K562 (cell line): ENCODE results near the gene ANKS1B. TPM values are rescaled to one million over a fixed set of nuclear protein-coding genes. Genes with fewer than 3 reads are reported as not detected.

Source experiments
- ATAC-seq: fragments of 200-7000 bp; cut with Tn5 transposase; 3 replicates; pipeline ENCODE4 v1.9.1; 2020; ENCODE audit warnings: moderate library complexity
- BruUV-seq: library from RNA; stranded (reverse); fragments of 400-500 nt; replicated peaks from 2 replicates; lab custom pipeline; 2021; lab: Mats Ljungman, UMichigan
- CTCF ChIA-PET: fragments of 300-600 bp; formaldehyde crosslinking; extraction: SDS; loops from one replicate; lab custom pipeline; 2021; ENCODE audit warnings: low intra/inter-chr PET ratio; lab: Yijun Ruan, JAX
- POLR2A ChIA-PET: fragments of 300-600, 350-650 bp; sonication (Branson Sonifier 250); formaldehyde crosslinking; extraction: SDS; loops from one replicate; lab custom pipeline; 2021; ENCODE audit warnings: antibody characterized with exemption, inconsistent platforms; lab: Yijun Ruan, JAX
- DNase-seq, 4 experiments: peaks; one replicate each; pipeline versions ENCODE4 v3.0.0 to v3.0.0-alpha.2; 2011 to 2018; ENCODE audit warnings: low spot score in 3 of 4, mixed read lengths in 3 of 4; ENCODE audit errors: extremely low read depth in 1 of 4
- FAIRE-seq: peaks from 2 replicates; lab custom pipeline; 2011; peaks lifted over from hg19 to GRCh38; lab: Jason Lieb, UNC
- H2AFZ ChIP-seq: 2 replicates; pipeline ENCODE4 v1.6.0; 2011; ENCODE audit warnings: low read depth, low read length, control low read depth, inconsistent platforms
- H3K27ac ChIP-seq: fragments of 200-600 bp; 3 replicates; pipeline ENCODE4 v1.8.0; 2011; ENCODE audit warnings: low read depth, mild to moderate bottlenecking, control low read depth, inconsistent platforms, low read length, moderate library complexity, mixed read lengths; ENCODE audit errors: extremely low read depth
- H3K27me3 ChIP-seq, 2 experiments: fragments of 300-600 bp in 1 of 2; 2 replicates in 1 of 2; 3 replicates in 1 of 2; pipeline versions ENCODE4 v1.6.0 to v1.8.0; 2011; ENCODE audit warnings: inconsistent platforms in 2 of 2, low read length in 2 of 2, mild to moderate bottlenecking in 1 of 2, mixed read lengths in 1 of 2, moderate library complexity in 1 of 2; ENCODE audit not compliant: control insufficient read depth in 2 of 2, insufficient read depth in 2 of 2
- H3K36me3 ChIP-seq: fragments of 300-600 bp; 3 replicates; pipeline ENCODE4 v1.8.0; 2011; ENCODE audit warnings: mild to moderate bottlenecking, low read length, inconsistent platforms; ENCODE audit not compliant: control insufficient read depth, insufficient read depth
- H3K4me1 ChIP-seq, 2 experiments: fragments of 200-600 bp in 1 of 2; replicated peaks in 1 of 2; 2 replicates in 1 of 2; 3 replicates in 1 of 2; pipeline versions ENCODE4 v1.5.1 to v1.8.0; 2011; ENCODE audit warnings: inconsistent platforms in 2 of 2, low read length in 2 of 2, mild to moderate bottlenecking in 1 of 2, mixed read lengths in 1 of 2, moderate library complexity in 1 of 2; ENCODE audit not compliant: control insufficient read depth in 2 of 2, insufficient read depth in 2 of 2
- H3K4me2 ChIP-seq: 2 replicates; pipeline ENCODE4 v1.6.1; 2011; ENCODE audit warnings: low read length, control low read depth, inconsistent platforms, mixed read lengths; ENCODE audit not compliant: insufficient read depth
- H3K4me3 ChIP-seq: fragments of 200-600 bp; sonication (generic), shearing (Covaris generic); 2 replicates; pipeline ENCODE4 v1.5.1; 2016; ENCODE audit warnings: control low read depth, inconsistent platforms
- H3K79me2 ChIP-seq: fragments of 200-600 bp; 3 replicates; pipeline ENCODE4 v1.8.0; 2011; ENCODE audit warnings: low read length, inconsistent platforms; ENCODE audit not compliant: control insufficient read depth, insufficient read depth
- H3K9ac ChIP-seq, 2 experiments: 2 replicates each; pipeline versions ENCODE4 v1.6.0 to v1.6.1; 2011; ENCODE audit warnings: low read depth in 2 of 2, low read length in 2 of 2, control low read depth in 1 of 2, inconsistent platforms in 1 of 2, mild to moderate bottlenecking in 1 of 2, mixed read lengths in 1 of 2; ENCODE audit not compliant: insufficient read depth in 1 of 2
- H3K9me1 ChIP-seq: one replicate; pipeline ENCODE4 v1.6.0; 2011; ENCODE audit warnings: inconsistent platforms, mild to moderate bottlenecking, low read length, moderate library complexity; ENCODE audit not compliant: control insufficient read depth, insufficient read depth
- H3K9me3 ChIP-seq: replicated peaks from 2 replicates; pipeline ENCODE4 v1.5.1; 2011; ENCODE audit warnings: low read depth, low read length, inconsistent platforms; ENCODE audit not compliant: control insufficient read depth, insufficient read depth
- H4K20me1 ChIP-seq: replicated peaks from 2 replicates; pipeline ENCODE4 v1.6.1; 2011; ENCODE audit warnings: low read length, inconsistent platforms, mixed read lengths; ENCODE audit not compliant: control insufficient read depth, insufficient read depth
- ATF2 ChIP-seq: sonication (generic); formaldehyde crosslinking; IDR thresholded peaks from 2 replicates; pipeline ENCODE4 v1.8.1; 2022; ENCODE audit warnings: missing genetic modification reagents
- DDX20 ChIP-seq: fragments of 450-650 bp; IDR thresholded peaks from 2 replicates; pipeline ENCODE4 v1.6.1; 2016; ENCODE audit warnings: missing genetic modification characterization, low read depth, mild to moderate bottlenecking, missing compliant biosample characterization, moderate library complexity
- HLTF ChIP-seq: fragments of 450-650 bp; IDR thresholded peaks from 2 replicates; pipeline ENCODE4 v1.6.1; 2016
- MLLT1 ChIP-seq, 2 experiments: fragments of 450-650 bp; IDR thresholded peaks; 2 replicates each; pipeline ENCODE4 v1.6.1; 2016
- MTF1 ChIP-seq: fragments of 250-450 bp; sonication (Bioruptor Pico); IDR thresholded peaks from 2 replicates; pipeline ENCODE4 v1.9.0; 2021; ENCODE audit warnings: moderate library complexity, mild to moderate bottlenecking, inconsistent platforms, borderline replicate concordance
- ZNF316 ChIP-seq: fragments of 450-650 bp; IDR thresholded peaks from 2 replicates; pipeline ENCODE4 v1.6.1; 2016
- ZNF655 ChIP-seq: fragments of 250-450 bp; sonication (Bioruptor Pico); IDR thresholded peaks from 2 replicates; pipeline ENCODE4 v1.5.0; 2021
- ZSCAN32 ChIP-seq: fragments of 450-650 bp; formaldehyde crosslinking; IDR thresholded peaks from 2 replicates; pipeline ENCODE4 v1.4.0; 2020; ENCODE audit warnings: mild to moderate bottlenecking, moderate library complexity
- WGBS: fragments of 100-300 bp; shearing (Covaris generic); methylation state at CpG from one replicate; pipeline ENCODE4 v1.1.6; 2016; ENCODE audit warnings: low coverage, mixed read lengths; ENCODE audit not compliant: insufficient coverage; ENCODE audit errors: missing lambda C conversion rate; 5-methylcytosine and 5-hydroxymethylcytosine counted together
- in situ Hi-C: fragments of 300-500 bp; cut with MboI; formaldehyde crosslinking; loops from 4 replicates; pipeline ENCODE4 v1.15.0; 2018; ENCODE audit warnings: inconsistent platforms, mixed read lengths
- intact Hi-C: fragments of 100-400 bp; cut with micrococcal nuclease; formaldehyde crosslinking; loops from 2 replicates; pipeline ENCODE4 v1.14.2; 2022
- polyA plus RNA-seq, 8 experiments: library from polyadenylated mRNA; depleted of rRNA in 4 of 8; stranded (reverse) in 5 of 8; unstranded in 3 of 8; fragments of >200 nt; fragmentation: Nextera tagmentation in 2 of 8; fragmentation: Illumina TruSeq in 1 of 8; extraction: Ambion mirVana in 2 of 8; extraction: Trizol in 1 of 8; gene quantifications; 2 replicates each; pipeline versions ENCODE4 v1.2.1 to v1.2.3, GENCODE V29; 2011 to 2014; ENCODE audit warnings: inconsistent platforms in 1 of 8, missing spikeins in 1 of 8
- total RNA-seq, 7 experiments: library from RNA; depleted of rRNA in 6 of 7; stranded (reverse); fragments of >200 nt in 6 of 7; fragmentation: Illumina TruSeq in 2 of 7; extraction: Trizol in 2 of 7; gene quantifications; 2 replicates each; pipeline versions ENCODE4 v1.2.1 to v1.2.3, GENCODE V29; 2011 to 2021; ENCODE audit warnings: low replicate concordance in 1 of 7

ANKS1B gene
- total and polyA plus RNA-seq, 9 of the 15 experiments (the other 6 are each of a cell fraction or from before 2014, with no cell fraction given) = 0.04 to 0.47 (median 0.28) TPM; not detected in 4

- Histone ChIP-seq H3K4me3 (no peak overlapping the region), H3K4me2 (no peak overlapping the region), H3K27ac (no peak overlapping the region), H4K20me1 (no peaks in the 10 kb centered on the region), H3K27me3 (no peaks in the 10 kb centered on the region), H3K79me2 (no peaks in the 10 kb centered on the region), H3K9me1 (no peaks in the 10 kb centered on the region), H3K9me3 (no peaks in the 10 kb centered on the region), H3K36me3 (no peaks in the 10 kb centered on the region), H3K4me1 (no peaks in the 10 kb centered on the region), H3K9ac (no peak overlapping the region), H2AFZ (no peak overlapping the region)
- BruUV-seq = no TSS peak
- WGBS = 2% methylated on average over 2 of the region's 2 CpGs
- ATAC-seq (no peak), DNase-seq (no peak), FAIRE-seq (no peak)
- intact Hi-C loops = no loop called here
- POLR2A ChIA-PET = no interaction called here
- in situ Hi-C loops = no loop called here
- TF ChIP-seq DDX20 (tag) (no peak), ZSCAN32 (CRISPR knock-in tag) (no peak), ZNF316 (no peak), MLLT1 (IDR thresholded peaks at IDR 0.05) (no peak), ZNF655 (no peak), MTF1 (no peak), ATF2 (CRISPR knock-in tag) (no peak), HLTF (no peak)
- CTCF ChIA-PET = no interaction called here
Measured at GRCh38 chr12:99110212-99110611, 874.5 kb downstream of the ANKS1B start.
